ENCODE measurements around the gene PGC.

PGC gene

GRCh38 chr6:41696788-41697187 is 50.4 kb downstream of the PGC start:
- CTCF ChIA-PET = no interaction called here

GRCh38 chr6:41695825-41696224 is 51.4 kb downstream of the PGC start:
- no peak for DNase-seq (ENCODE audit: extremely low spot score)
- ChIA-PET CTCF (interaction anchor here (1.1 to 2.2 kb wide), 3 partner anchors 11 to 21 kb away, joined by 3 to 7 read pairs (median 4); no protein-coding TSS in a partner anchor), POLR2A (no interaction called here)
- TF ChIP-seq FOXA1 (IDR thresholded peaks at IDR 0.05) = no peak
- TF ChIP-seq TARDBP (IDR thresholded peaks at IDR 0.05) = no peak
- no peak for TF ChIP-seq ELF4 (IDR thresholded peaks at IDR 0.05)
- TF ChIP-seq ZNF384 (IDR thresholded peaks at IDR 0.05) = no peak
- no peak for TF ChIP-seq ARNT (IDR thresholded peaks at IDR 0.05)
- TF ChIP-seq HDGF (IDR thresholded peaks at IDR 0.05; ENCODE audit: borderline replicate concordance) = no peak
- no peak for TF ChIP-seq FOXK2 (IDR thresholded peaks at IDR 0.05)
- no peak for TF ChIP-seq NFRKB (IDR thresholded peaks at IDR 0.05)
- no peak for TF ChIP-seq SUZ12 (IDR thresholded peaks at IDR 0.05)
- TF ChIP-seq PKNOX1 (IDR thresholded peaks at IDR 0.05) = no peak
- TF ChIP-seq LEF1 (IDR thresholded peaks at IDR 0.05; ENCODE audit: borderline replicate concordance) = no peak
- TF ChIP-seq CTBP1 (IDR thresholded peaks at IDR 0.05; ENCODE audit: borderline replicate concordance) = no peak
- no peak for TF ChIP-seq FOXM1 (IDR thresholded peaks at IDR 0.05; ENCODE audit: borderline replicate concordance)
- TF ChIP-seq BHLHE40 (IDR thresholded peaks at IDR 0.05; ENCODE audit: borderline replicate concordance) = no peak
- TF ChIP-seq SP1 (IDR thresholded peaks at IDR 0.05) = no peak
- TF ChIP-seq L3MBTL2 (conservative IDR thresholded peaks at IDR 0.05) = no peak

More at GRCh38 chr6:41696788-41697187, 50.4 kb downstream of the PGC start:
- DNase-seq (ENCODE audit: extremely low spot score) = no peak
- TF ChIP-seq CTBP1 (IDR thresholded peaks at IDR 0.05; ENCODE audit: borderline replicate concordance) (no peak), NFRKB (IDR thresholded peaks at IDR 0.05) (no peak), FOXA1 (IDR thresholded peaks at IDR 0.05) (no peak)
- POLR2A ChIA-PET = no interaction called here

GRCh38 chr6:41694815-41695526 is 52.2 kb downstream of the PGC start:
- CTCF ChIA-PET = interaction anchor here (1.1 to 2.2 kb wide), 4 partner anchors 10 to 22 kb away, joined by 3 to 7 read pairs (median 4); no protein-coding TSS in a partner anchor
- no peak for DNase-seq (ENCODE audit: extremely low spot score)
- TF ChIP-seq ELF4 (IDR thresholded peaks at IDR 0.05) (no peak), L3MBTL2 (conservative IDR thresholded peaks at IDR 0.05) (no peak)
- POLR2A ChIA-PET = no interaction called here

- ChIA-PET CTCF (interaction anchor here (0.9 to 1.9 kb wide), 2 partner anchors 12 to 326 kb away, joined by 3 to 5 read pairs; no protein-coding TSS in a partner anchor), POLR2A (no interaction called here)
- TF ChIP-seq FOXK2 (IDR thresholded peaks at IDR 0.05) (no peak), HDGF (IDR thresholded peaks at IDR 0.05; ENCODE audit: borderline replicate concordance) (no peak), FOXM1 (IDR thresholded peaks at IDR 0.05; ENCODE audit: borderline replicate concordance) (no peak)
- no peak for DNase-seq (ENCODE audit: extremely low spot score)
These were observed 53.6 kb downstream of the PGC start for GRCh38 chr6:41693281-41694240.

- ChIA-PET CTCF (interaction anchor here (0.7 to 1.3 kb wide), 3 partner anchors 9 to 325 kb away, joined by 3 to 5 read pairs (median 3); no protein-coding TSS in a partner anchor), POLR2A (no interaction called here)
- TF ChIP-seq ARNT (IDR thresholded peaks at IDR 0.05) = no peak
- no peak for TF ChIP-seq ELF4 (IDR thresholded peaks at IDR 0.05)
- no peak for TF ChIP-seq HDGF (IDR thresholded peaks at IDR 0.05; ENCODE audit: borderline replicate concordance)
- no peak for TF ChIP-seq SP1 (IDR thresholded peaks at IDR 0.05)
- TF ChIP-seq SUZ12 (IDR thresholded peaks at IDR 0.05) = no peak
- TF ChIP-seq FOXA1 (IDR thresholded peaks at IDR 0.05) = no peak
- TF ChIP-seq ZNF384 (IDR thresholded peaks at IDR 0.05) = no peak
- TF ChIP-seq BHLHE40 (IDR thresholded peaks at IDR 0.05; ENCODE audit: borderline replicate concordance) = no peak
- TF ChIP-seq NFRKB (IDR thresholded peaks at IDR 0.05) = no peak
- TF ChIP-seq FOXK2 (IDR thresholded peaks at IDR 0.05) = no peak
- no peak for TF ChIP-seq LEF1 (IDR thresholded peaks at IDR 0.05; ENCODE audit: borderline replicate concordance)
- no peak for TF ChIP-seq TARDBP (IDR thresholded peaks at IDR 0.05)
- no peak for TF ChIP-seq L3MBTL2 (conservative IDR thresholded peaks at IDR 0.05)
- TF ChIP-seq FOXM1 (IDR thresholded peaks at IDR 0.05; ENCODE audit: borderline replicate concordance) = no peak
- no peak for TF ChIP-seq PKNOX1 (IDR thresholded peaks at IDR 0.05)
- no peak for TF ChIP-seq CTBP1 (IDR thresholded peaks at IDR 0.05; ENCODE audit: borderline replicate concordance)
- DNase-seq (ENCODE audit: extremely low spot score) = no peak
These were observed 54.5 kb downstream of the PGC start for GRCh38 chr6:41692730-41693129.

GRCh38 chr6:41692080-41692675 is 55.0 kb downstream of the PGC start:
- no peak for DNase-seq (ENCODE audit: extremely low spot score)
- TF ChIP-seq HDGF (IDR thresholded peaks at IDR 0.05; ENCODE audit: borderline replicate concordance) = no peak
- TF ChIP-seq FOXM1 (IDR thresholded peaks at IDR 0.05; ENCODE audit: borderline replicate concordance) = no peak
- no peak for TF ChIP-seq LEF1 (IDR thresholded peaks at IDR 0.05; ENCODE audit: borderline replicate concordance)
- TF ChIP-seq TARDBP (IDR thresholded peaks at IDR 0.05) = no peak
- TF ChIP-seq CTBP1 (IDR thresholded peaks at IDR 0.05; ENCODE audit: borderline replicate concordance) = no peak
- ChIA-PET POLR2A (no interaction called here), CTCF (interaction anchor here (0.7 to 1.3 kb wide), 2 partner anchors 9 to 45 kb away, joined by 3 to 5 read pairs; no protein-coding TSS in a partner anchor)
